ENCODE data around the gene DPH6.
"Not testable (repeated sequence)": the region's sequence is repeated elsewhere in the genome, so short reads cannot be mapped to it uniquely, and the experiment has no call there.

Gene DPH6

GRCh38 chr15:35358824-35359223 is 187.1 kb downstream of the DPH6 start:
- H3K4me3 ChIP-seq (ENCODE audit: low read depth, low read length) = no peak overlapping the region
- in situ Hi-C loops (cut with HindIII; ENCODE audit: low sequenced_read_pairs) = no loop called here
- no peak for TF ChIP-seq CTCF (IDR thresholded peaks at IDR 0.05; ENCODE audit: low read depth, low read length, missing control alignments)
- no peak for DNase-seq (ENCODE audit: low read depth)

- TF ChIP-seq CTCF (IDR thresholded peaks at IDR 0.05; ENCODE audit: low read depth, low read length, missing control alignments) = no peak
- H3K4me3 ChIP-seq (ENCODE audit: low read depth, low read length) = no peak overlapping the region
- DNase-seq (ENCODE audit: low read depth) = no peak
- in situ Hi-C loops (cut with HindIII; ENCODE audit: low sequenced_read_pairs) = no loop called here
These were observed 194.9 kb downstream of the DPH6 start for GRCh38 chr15:35351059-35351458.

- DNase-seq (ENCODE audit: low read depth) = no peak
- no peak overlapping the region for H3K4me3 ChIP-seq (ENCODE audit: low read depth, low read length)
- in situ Hi-C loops (cut with HindIII; ENCODE audit: low sequenced_read_pairs) = no loop called here
- TF ChIP-seq CTCF (IDR thresholded peaks at IDR 0.05; ENCODE audit: low read depth, low read length, missing control alignments) = no peak
These were observed 196.0 kb downstream of the DPH6 start for GRCh38 chr15:35349916-35350315.

GRCh38 chr15:35330916-35331315 is 215.0 kb downstream of the DPH6 start:
- no peak for DNase-seq (ENCODE audit: low read depth)
- in situ Hi-C loops (cut with HindIII; ENCODE audit: low sequenced_read_pairs) = no loop called here
- TF ChIP-seq CTCF (IDR thresholded peaks at IDR 0.05; ENCODE audit: low read depth, low read length, missing control alignments) = no peak

GRCh38 chr15:35330048-35330695 is 215.8 kb downstream of the DPH6 start:
- DNase-seq (ENCODE audit: low read depth) = no peak
- H3K4me3 ChIP-seq (ENCODE audit: low read depth, low read length) = no peak overlapping the region
- TF ChIP-seq CTCF (IDR thresholded peaks at IDR 0.05; ENCODE audit: low read depth, low read length, missing control alignments) = no peak
- in situ Hi-C loops (cut with HindIII; ENCODE audit: low sequenced_read_pairs) = no loop called here

More at GRCh38 chr15:35330916-35331315, 215.0 kb downstream of the DPH6 start:
- no peak overlapping the region for H3K4me3 ChIP-seq (ENCODE audit: low read depth, low read length)

GRCh38 chr15:35329521-35329961 is 216.4 kb downstream of the DPH6 start:
- in situ Hi-C loops (cut with HindIII; ENCODE audit: low sequenced_read_pairs) = no loop called here
- peak; percentile 46 for DNase-seq (ENCODE audit: low read depth)
- no peak overlapping the region for H3K4me3 ChIP-seq (ENCODE audit: low read depth, low read length)
- TF ChIP-seq CTCF (IDR thresholded peaks at IDR 0.05; ENCODE audit: low read depth, low read length, missing control alignments) = no peak

GRCh38 chr15:35328836-35329235 is 217.1 kb downstream of the DPH6 start:
- DNase-seq (ENCODE audit: low read depth); in situ Hi-C loops (cut with HindIII; ENCODE audit: low sequenced_read_pairs); H3K4me3 ChIP-seq (ENCODE audit: low read depth, low read length): not testable (repeated sequence)
